Endodermal cell (in vitro differentiated cells): Measurements from ENCODE around the gene TOM1L2. TPM values are rescaled to one million over a fixed set of nuclear protein-coding genes. Genes with fewer than 3 reads are reported as not detected.

Experiments
- DNase-seq: peaks from one replicate; pipeline ENCODE4 v3.0.0-alpha.2; 2017
- H3K27ac ChIP-seq: 2 replicates; pipeline ENCODE4 v1.5.1; 2013; ENCODE audit warnings: mild to moderate bottlenecking, low read depth, low read length, moderate library complexity
- H3K27me3 ChIP-seq: 2 replicates; pipeline ENCODE4 v1.6.1; 2013; ENCODE audit warnings: mild to moderate bottlenecking, low read length, moderate library complexity; ENCODE audit not compliant: insufficient read depth, control insufficient read depth, poor library complexity, severe bottlenecking
- H3K36me3 ChIP-seq: 2 replicates; pipeline ENCODE4 v1.7.0; 2013; ENCODE audit warnings: mild to moderate bottlenecking, low read length, moderate library complexity; ENCODE audit not compliant: control insufficient read depth, insufficient read depth
- H3K4me1 ChIP-seq: one replicate; pipeline ENCODE4 v1.7.0; 2013; ENCODE audit warnings: low read length; ENCODE audit not compliant: control insufficient read depth, insufficient read depth
- H3K4me3 ChIP-seq: 2 replicates; pipeline ENCODE4 v1.5.1; 2013; ENCODE audit warnings: mild to moderate bottlenecking, low read length, moderate library complexity
- H3K9ac ChIP-seq: 2 replicates; pipeline ENCODE4 v1.6.1; 2013; ENCODE audit warnings: mild to moderate bottlenecking, low read length, moderate library complexity; ENCODE audit not compliant: poor library complexity, severe bottlenecking; ENCODE audit errors: extremely low read depth
- H3K9me3 ChIP-seq: 2 replicates; pipeline ENCODE4 v1.6.1; 2013; ENCODE audit warnings: mild to moderate bottlenecking, low read length, moderate library complexity; ENCODE audit not compliant: control insufficient read depth
- H3K27ac Mint-ChIP-seq: 2 replicates; pipeline ENCODE4 v1.8.0; 2020; ENCODE audit warnings: mixed read lengths
- H3K27me3 Mint-ChIP-seq: 2 replicates; pipeline ENCODE4 v1.8.0; 2021; ENCODE audit warnings: mild to moderate bottlenecking, mixed read lengths; ENCODE audit not compliant: insufficient read depth
- H3K36me3 Mint-ChIP-seq: 2 replicates; pipeline ENCODE4 v1.8.0; 2020; ENCODE audit warnings: low read depth, mixed read lengths
- H3K4me1 Mint-ChIP-seq: 2 replicates; pipeline ENCODE4 v1.8.0; 2020; ENCODE audit warnings: mixed read lengths
- H3K4me3 Mint-ChIP-seq: 2 replicates; pipeline ENCODE4 v1.8.0; 2020; ENCODE audit warnings: mild to moderate bottlenecking, moderate library complexity, mixed read lengths
- H3K9me3 Mint-ChIP-seq: 2 replicates; pipeline ENCODE4 v1.8.0; 2020; ENCODE audit warnings: mild to moderate bottlenecking, mixed read lengths
- WGBS, 2 experiments: methylation state at CpG; one replicate each; pipeline versions ENCODE4 v1.1.5 to v1.1.7; 2013; ENCODE audit warnings: missing lambda C conversion rate in 2 of 2, mixed read lengths in 1 of 2; ENCODE audit not compliant: insufficient coverage in 1 of 2, insufficient read length in 1 of 2; 5-methylcytosine and 5-hydroxymethylcytosine counted together
- total RNA-seq, 2 donors: library from RNA; stranded (reverse); fragmentation: NEBNext Ultra II Directional in 1 of 2; extraction: Animal tissue kit (Norgen Biotek cat#: 25700) in 1 of 2; gene quantifications; 2 replicates in 1 of 2; 3 replicates in 1 of 2; pipeline ENCODE4 v1.2.1, GENCODE V29; 2021
- TF ChIP-seq, protein P1 (sequence below): fragments of 200-600 bp; sonication (generic); conservative IDR thresholded peaks from 2 replicates; pipeline ENCODE4 v1.5.0; 2021; ENCODE audit warnings: antibody characterized with exemption, mild to moderate bottlenecking

The TOM1L2 gene
- total RNA-seq, 2 donors from 2014 or later, result 10.2 to 11.5 TPM

DNA sequence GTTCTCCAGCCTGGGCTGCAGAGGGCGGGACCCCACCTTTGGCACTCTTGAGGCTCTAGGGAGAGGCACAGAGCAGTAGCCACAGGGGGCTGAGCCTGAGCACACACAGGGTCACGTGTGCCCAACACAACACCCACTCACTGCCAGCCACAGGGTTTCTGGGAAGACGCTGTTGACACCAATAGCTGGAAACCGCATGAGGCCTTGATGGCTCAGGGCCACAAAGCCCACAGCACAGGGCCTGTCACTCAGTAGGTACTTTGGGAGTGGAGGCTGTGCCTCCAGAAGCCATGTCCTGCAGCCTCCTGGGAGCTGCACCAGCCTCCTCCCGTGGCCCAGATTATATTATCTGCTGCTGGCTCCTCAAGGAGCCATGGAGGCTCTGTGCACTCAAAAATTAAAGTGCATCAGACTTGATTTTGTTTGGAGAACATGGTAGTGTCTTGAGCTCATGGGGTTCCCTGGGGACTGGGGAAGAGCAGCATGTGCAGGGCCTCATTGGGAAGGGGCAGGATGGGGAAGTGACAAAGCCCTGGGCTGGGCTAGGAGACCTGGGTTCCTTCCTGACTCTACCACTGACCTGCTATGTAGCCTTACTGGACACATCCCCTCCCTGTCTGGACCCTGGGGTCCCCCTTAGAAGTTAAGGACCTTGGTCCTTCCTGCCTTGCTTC lies 122.9 kb downstream of the TOM1L2 start:
- H3K27me3 Mint-ChIP-seq, result peaks cover 2% of the 10 kb centered on the region
- peaks cover 17% of the 10 kb centered on the region for H3K4me1 Mint-ChIP-seq
- no peaks in the 10 kb centered on the region for H3K9me3 Mint-ChIP-seq
- Histone ChIP-seq H3K4me3 (no peak overlapping the region), H3K9ac (no peak overlapping the region), H3K27me3 (no peaks in the 10 kb centered on the region), H3K27ac (no peak overlapping the region), H3K36me3 (no peaks in the 10 kb centered on the region), H3K9me3 (no peaks in the 10 kb centered on the region), H3K4me1 (no peaks in the 10 kb centered on the region)
- DNase-seq, result peak; percentile 72
- H3K4me3 Mint-ChIP-seq, result no peak overlapping the region
- no peak overlapping the region for H3K27ac Mint-ChIP-seq
- no peaks in the 10 kb centered on the region for H3K36me3 Mint-ChIP-seq
- WGBS, 2 experiments, result 74 to 77% methylated on average over 4 to 5 of the region's 5 CpGs
- TF ChIP-seq, protein P1, sequence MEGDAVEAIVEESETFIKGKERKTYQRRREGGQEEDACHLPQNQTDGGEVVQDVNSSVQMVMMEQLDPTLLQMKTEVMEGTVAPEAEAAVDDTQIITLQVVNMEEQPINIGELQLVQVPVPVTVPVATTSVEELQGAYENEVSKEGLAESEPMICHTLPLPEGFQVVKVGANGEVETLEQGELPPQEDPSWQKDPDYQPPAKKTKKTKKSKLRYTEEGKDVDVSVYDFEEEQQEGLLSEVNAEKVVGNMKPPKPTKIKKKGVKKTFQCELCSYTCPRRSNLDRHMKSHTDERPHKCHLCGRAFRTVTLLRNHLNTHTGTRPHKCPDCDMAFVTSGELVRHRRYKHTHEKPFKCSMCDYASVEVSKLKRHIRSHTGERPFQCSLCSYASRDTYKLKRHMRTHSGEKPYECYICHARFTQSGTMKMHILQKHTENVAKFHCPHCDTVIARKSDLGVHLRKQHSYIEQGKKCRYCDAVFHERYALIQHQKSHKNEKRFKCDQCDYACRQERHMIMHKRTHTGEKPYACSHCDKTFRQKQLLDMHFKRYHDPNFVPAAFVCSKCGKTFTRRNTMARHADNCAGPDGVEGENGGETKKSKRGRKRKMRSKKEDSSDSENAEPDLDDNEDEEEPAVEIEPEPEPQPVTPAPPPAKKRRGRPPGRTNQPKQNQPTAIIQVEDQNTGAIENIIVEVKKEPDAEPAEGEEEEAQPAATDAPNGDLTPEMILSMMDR, result no peak

DNA sequence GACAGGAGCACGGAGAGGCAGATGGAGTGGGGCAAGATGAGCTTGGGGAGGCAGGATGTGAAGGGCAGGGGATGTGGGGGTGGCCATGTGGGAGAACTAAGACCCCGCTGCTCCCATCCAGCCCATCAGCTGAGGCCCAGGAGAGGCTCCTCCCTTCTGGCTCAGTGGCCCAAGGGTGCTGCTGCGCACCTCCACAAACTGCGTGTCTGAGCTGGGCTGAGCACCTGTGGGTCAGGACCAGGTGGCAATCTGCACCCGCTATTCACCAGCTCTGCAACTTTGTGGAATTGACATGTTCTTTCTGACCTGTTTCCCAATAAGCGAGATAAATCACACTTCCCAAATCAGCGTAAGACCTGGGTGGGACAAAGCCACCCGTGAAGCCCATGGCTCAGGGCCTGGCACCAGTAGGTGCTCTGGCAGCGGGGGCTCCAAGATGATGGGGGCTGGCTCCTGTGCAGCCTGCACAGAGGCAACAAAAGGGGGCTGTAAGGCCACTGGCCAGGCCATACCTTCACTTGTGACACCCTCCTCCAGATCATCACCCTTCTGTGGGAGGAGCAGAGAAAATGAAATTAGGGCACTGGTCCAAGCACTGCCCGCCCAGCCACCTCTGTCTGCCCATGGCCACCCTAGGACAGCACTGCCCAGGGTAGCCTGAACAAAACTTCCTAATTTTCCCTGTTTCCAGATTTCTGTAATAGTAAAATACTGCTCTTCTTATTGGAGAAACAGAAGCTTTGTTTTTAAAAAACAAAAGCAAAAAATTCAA lies 123.7 kb downstream of the TOM1L2 start:
- Histone ChIP-seq H3K27ac (no peak overlapping the region), H3K9ac (no peak overlapping the region), H3K27me3 (no peaks in the 10 kb centered on the region), H3K4me1 (no peaks in the 10 kb centered on the region), H3K9me3 (no peaks in the 10 kb centered on the region), H3K4me3 (no peak overlapping the region), H3K36me3 (no peaks in the 10 kb centered on the region)
- TF ChIP-seq, protein P1, result no peak
- DNase-seq, result peak; percentile 42
- Mint-ChIP-seq H3K27me3 (peaks cover 2% of the 10 kb centered on the region), H3K9me3 (no peaks in the 10 kb centered on the region), H3K36me3 (no peaks in the 10 kb centered on the region), H3K4me1 (peaks cover 17% of the 10 kb centered on the region), H3K27ac (no peak overlapping the region), H3K4me3 (no peak overlapping the region)
- WGBS, 2 experiments, result 91% methylated on average over 6 to 10 of the region's 10 CpGs

DNA sequence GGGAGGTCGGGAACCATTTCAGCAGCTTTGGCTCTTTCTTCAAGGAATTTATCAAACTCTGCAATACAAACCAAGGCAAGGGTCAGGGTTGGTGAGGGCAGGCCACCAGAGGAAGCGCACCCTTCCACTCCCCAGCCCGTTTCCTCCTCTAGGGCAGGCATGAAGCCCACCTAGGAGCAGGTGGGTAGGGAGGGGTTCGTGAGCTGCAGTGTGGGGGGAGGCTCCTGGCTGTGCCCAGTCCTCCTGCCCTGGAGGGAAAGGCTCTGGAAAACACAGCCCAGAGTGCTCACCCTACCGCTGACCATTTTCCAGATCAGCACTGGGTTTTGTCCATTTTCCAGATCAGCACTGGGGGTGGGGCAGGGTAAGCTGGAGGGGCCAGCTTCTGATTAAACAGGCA lies 124.5 kb downstream of the TOM1L2 start:
- Histone ChIP-seq H3K27ac (no peak overlapping the region), H3K9me3 (no peaks in the 10 kb centered on the region), H3K36me3 (no peaks in the 10 kb centered on the region), H3K27me3 (no peaks in the 10 kb centered on the region), H3K9ac (no peak overlapping the region), H3K4me1 (no peaks in the 10 kb centered on the region), H3K4me3 (no peak overlapping the region)
- DNase-seq, result peak; percentile 50
- WGBS, 2 experiments, result 70 to 85% methylated on average over 2 to 5 of the region's 5 CpGs
- Mint-ChIP-seq H3K27me3 (peaks cover 2% of the 10 kb centered on the region), H3K4me1 (peaks cover 19% of the 10 kb centered on the region), H3K27ac (no peak overlapping the region), H3K4me3 (no peak overlapping the region), H3K36me3 (no peaks in the 10 kb centered on the region), H3K9me3 (no peaks in the 10 kb centered on the region)
- TF ChIP-seq, protein P1, result no peak
